GM12865 (cell line): ENCODE data around the gene RGS6.

ENCODE experiments used
- DNase-seq: peaks from one replicate; pipeline ENCODE4 v3.0.0; 2010; ENCODE audit warnings: low read depth
- H3K4me3 ChIP-seq: 2 replicates; pipeline ENCODE4 v1.5.1; 2011; ENCODE audit warnings: mild to moderate bottlenecking, low read depth, low read length, control low read depth
- TF ChIP-seq, protein P1 (sequence below): IDR thresholded peaks from 2 replicates; pipeline ENCODE4 v1.5.1; 2011; ENCODE audit warnings: low read length, control low read depth, low read depth, inconsistent platforms; ENCODE audit not compliant: insufficient read depth; ENCODE audit errors: missing control alignments

The RGS6 gene

DNA sequence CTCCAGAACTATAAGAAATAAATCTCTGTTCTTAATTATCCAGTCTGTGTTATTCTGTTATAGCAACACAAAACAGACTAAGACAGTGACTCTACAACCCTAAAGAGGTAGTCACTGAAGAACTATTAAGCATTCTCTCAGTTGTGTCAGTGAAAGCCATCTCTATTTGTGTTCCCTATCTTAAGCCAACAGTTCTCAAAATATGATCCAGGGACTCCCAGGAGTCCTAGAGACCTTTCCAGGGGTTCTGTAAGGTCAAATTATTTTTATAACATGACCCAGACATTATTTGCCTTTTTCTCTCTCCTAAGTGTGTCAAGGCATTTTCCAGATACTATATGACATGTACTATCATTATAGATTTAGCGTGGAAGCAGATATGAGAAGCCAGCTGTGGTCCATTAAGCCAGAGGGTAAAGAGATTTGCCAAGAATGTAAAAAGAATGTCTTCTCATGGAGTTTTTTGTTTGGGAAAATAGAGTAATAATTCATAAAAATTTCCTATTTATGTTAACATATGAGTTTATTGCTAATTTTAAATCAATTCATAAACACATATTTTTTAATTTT, 315.8 kb downstream of the RGS6 start:
- no peak for DNase-seq
- TF ChIP-seq, protein P1, sequence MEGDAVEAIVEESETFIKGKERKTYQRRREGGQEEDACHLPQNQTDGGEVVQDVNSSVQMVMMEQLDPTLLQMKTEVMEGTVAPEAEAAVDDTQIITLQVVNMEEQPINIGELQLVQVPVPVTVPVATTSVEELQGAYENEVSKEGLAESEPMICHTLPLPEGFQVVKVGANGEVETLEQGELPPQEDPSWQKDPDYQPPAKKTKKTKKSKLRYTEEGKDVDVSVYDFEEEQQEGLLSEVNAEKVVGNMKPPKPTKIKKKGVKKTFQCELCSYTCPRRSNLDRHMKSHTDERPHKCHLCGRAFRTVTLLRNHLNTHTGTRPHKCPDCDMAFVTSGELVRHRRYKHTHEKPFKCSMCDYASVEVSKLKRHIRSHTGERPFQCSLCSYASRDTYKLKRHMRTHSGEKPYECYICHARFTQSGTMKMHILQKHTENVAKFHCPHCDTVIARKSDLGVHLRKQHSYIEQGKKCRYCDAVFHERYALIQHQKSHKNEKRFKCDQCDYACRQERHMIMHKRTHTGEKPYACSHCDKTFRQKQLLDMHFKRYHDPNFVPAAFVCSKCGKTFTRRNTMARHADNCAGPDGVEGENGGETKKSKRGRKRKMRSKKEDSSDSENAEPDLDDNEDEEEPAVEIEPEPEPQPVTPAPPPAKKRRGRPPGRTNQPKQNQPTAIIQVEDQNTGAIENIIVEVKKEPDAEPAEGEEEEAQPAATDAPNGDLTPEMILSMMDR = no peak
- H3K4me3 ChIP-seq = no peak overlapping the region

DNA sequence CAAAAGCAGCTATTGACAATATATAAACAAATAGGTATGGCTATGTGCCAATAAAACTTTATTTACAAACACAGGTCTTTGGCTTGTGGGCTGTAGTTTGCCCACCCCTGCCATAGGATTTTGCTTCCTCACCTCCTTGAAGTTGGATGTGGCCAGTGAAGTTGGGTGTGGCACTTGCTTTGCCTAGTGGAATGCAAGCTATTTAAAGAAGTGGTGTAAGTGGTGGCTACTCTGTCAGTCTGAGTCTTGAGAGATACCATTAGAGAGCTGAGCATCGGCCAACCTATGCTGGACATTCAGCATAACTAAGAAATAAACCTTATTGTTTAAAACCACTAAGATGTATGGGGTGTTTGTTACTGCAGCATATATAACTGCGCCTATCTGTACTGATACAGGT, 321.3 kb downstream of the RGS6 start:
- no peak for DNase-seq

DNA sequence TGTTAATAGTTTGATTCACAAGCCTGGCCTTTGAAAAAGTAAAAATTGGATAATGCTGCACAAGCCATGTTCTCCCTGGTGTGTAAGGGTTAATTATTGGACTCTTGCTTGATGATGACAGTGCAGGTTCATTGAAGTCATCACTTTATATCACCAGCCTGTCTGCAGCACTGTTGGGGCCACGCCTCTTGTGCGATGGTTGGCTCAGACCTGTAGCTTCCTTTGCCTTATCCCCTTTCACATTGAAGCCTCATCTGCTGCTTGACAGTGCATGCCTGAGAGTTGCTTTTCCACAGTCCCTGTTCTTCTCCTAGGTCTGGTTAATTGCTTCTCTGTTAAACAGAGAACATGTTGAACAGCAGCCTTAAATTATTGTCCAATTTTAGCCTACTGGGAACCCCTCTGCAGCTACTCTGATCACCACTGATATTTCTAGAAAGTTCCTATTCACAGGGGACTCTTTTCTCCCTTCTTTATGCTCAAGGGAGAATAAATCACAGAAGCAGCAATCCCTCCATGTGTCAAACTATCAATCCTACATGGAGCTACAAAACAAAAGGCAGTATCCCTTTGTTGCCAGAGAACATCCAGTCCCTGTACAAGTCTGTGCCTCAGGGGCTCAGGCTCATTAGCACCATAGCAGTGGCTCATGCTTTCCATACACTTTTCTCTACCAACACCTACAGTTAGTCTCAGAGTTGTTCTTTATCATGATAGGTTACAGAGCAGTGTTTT, 322.1 kb downstream of the RGS6 start:
- TF ChIP-seq, protein P1 = no peak
- no peak overlapping the region for H3K4me3 ChIP-seq

More for the DNA sequence above, 321.3 kb downstream of the RGS6 start:
- no peak overlapping the region for H3K4me3 ChIP-seq
- TF ChIP-seq, protein P1 = no peak

DNA sequence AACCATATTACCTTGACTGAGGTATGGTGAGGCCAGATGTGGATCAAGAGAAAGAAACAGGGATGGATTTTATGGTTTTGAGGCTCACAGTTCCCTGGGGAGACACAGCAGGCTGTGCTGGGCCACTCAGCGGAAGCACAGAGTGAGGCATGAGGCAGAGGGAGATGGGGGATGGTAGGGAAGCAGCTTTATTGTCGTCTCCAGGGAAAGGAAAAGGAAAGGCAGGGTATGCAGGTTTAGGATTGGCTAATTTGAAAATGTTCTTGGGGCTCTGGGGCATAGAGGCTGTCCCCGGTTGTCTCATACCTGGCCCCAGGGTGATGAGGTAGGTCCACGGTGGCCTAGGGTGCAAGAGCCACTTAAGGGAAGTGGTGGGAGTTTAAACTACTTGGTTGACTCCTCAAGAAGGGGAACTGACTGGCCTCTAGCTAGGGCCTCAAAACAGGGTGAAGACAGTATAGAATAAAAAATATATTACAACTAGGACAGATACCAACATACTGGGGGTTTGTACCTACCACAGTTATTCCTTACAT, 322.8 kb downstream of the RGS6 start:
- TF ChIP-seq, protein P1 = no peak
- H3K4me3 ChIP-seq = no peak overlapping the region
- no peak for DNase-seq

More for the DNA sequence above, 322.1 kb downstream of the RGS6 start:
- no peak for DNase-seq

DNA sequence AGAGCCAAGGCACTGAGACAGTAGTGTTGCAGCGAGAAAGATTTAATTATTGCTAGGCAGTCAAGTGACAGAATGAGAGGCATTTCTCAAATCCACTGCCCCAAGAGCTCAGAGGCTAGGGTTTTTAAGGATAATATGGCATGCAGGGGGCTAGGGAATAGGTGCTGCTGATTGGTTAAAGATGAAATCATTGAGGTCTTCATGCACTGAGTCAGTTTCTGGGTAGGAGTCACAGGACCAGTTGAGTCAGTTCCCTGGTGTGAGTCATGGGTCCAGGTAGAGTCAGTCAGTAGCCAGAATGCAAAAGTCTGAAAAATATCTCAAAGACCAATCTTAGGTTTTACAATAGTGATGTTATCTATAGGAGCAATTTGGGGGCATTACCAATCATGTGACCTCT, 323.8 kb downstream of the RGS6 start:
- H3K4me3 ChIP-seq = no peak overlapping the region
- DNase-seq = no peak
- TF ChIP-seq, protein P1 = no peak

DNA sequence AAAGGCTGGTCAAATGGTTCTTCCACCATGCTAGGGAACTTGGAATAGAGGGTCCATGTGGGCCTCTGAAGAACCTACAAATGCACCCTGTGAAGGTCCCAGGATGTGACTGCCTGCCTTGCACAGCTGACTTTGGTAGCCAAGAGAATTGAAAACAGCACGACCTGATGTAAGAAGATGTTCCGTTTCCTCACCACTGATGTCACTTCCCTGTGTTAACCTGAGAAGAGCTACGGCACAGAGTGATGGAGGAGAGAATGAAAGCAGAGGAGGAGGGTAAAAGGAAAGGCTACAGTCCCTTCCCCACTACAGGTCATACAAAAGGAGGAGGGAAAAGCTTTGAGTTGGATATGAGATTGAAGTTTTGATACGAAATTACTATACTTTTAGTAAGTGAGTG, 328.8 kb downstream of the RGS6 start:
- TF ChIP-seq, protein P1 = no peak
- H3K4me3 ChIP-seq = no peak overlapping the region
- peak; percentile 4 for DNase-seq
